CD4-positive, alpha-beta T cell treated with Interleukin-4 for 1 hour (primary cell): ENCODE results near the gene TAP1.

ENCODE experiments used
- DNase-seq, 2 donors: peaks; one replicate each; pipeline ENCODE4 v3.0.0-alpha.2; 2020 to 2022

Gene TAP1

DNA sequence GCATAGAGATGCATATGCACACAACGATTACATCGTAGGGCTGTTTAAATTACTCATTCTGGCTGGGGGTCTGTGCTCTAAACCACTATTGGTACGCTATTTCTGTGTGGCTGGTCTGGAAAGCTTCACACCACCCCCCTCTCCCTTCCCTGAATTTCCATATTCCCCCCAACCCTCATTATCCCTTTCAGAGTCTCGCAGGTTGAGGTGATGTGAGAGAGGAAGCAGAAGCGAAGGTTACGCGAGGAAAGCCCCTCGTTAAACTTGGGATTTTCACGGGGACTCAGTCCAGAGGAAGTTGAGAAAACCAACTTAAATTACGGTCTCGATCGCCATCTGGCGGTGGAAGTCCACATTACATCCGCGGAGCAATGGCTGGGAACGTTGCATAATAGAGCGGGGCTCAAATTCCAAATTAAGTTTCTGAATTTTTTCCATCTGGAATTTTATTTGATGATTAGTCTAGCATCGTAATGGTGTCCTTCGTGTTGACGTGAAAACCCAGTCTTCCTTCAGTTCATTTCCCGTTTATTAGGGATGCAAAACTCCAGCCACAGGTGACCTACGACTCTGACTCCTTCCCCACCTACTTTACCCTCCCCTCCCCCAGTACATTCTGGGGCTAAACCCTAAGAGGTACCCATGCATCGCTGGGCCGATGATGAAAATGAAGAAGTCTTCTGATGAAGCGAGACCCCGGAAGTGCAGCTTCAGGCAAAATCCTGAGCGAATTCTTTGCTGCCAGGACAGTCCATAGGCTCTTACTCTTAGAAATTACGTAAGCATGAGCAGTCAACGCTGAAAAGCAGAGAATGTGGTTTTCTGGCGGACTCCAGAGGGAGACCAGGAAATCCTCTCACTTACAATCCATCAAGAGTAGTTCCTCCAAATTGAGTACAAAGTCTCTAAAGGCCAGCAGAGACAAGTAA lies 56.4 kb downstream of the TAP1 start:
- peak; percentile 77 to 79 for DNase-seq
